Neural progenitor cell (in vitro differentiated cells): ENCODE measurements around the gene RAB3IL1.

Experiments
- CTCF ChIP-seq: fragments of 200-600 bp; sonication (generic); IDR thresholded peaks from 2 replicates; pipeline ENCODE4 v1.5.1; 2017; ENCODE audit warnings: antibody characterized with exemption, mild to moderate bottlenecking
- EZH2 ChIP-seq: fragments of 200-600 bp; sonication (generic); IDR thresholded peaks from 2 replicates; pipeline ENCODE4 v1.6.1; 2017; ENCODE audit warnings: antibody characterized with exemption, mild to moderate bottlenecking, moderate library complexity

GRCh38 chr11:61855939-61856680, 61.3 kb downstream of the RAB3IL1 start:
- no peak for TF ChIP-seq EZH2
- no peak for TF ChIP-seq CTCF
